Hepatocyte (in vitro differentiated cells): Measurements from ENCODE around the gene NR5A1.

Experiments
- EZH2 ChIP-seq: fragments of 200-600 bp; sonication (generic); IDR thresholded peaks from 2 replicates; pipeline ENCODE4 v1.6.1; 2016; ENCODE audit warnings: antibody characterized with exemption, mild to moderate bottlenecking, borderline replicate concordance
- EZH2phosphoT487 ChIP-seq: fragments of 200-600 bp; sonication (generic); IDR thresholded peaks from one replicate; pipeline ENCODE4 v1.6.1; 2018; ENCODE audit warnings: antibody characterized with exemption, mild to moderate bottlenecking, low read depth, moderate library complexity; ENCODE audit not compliant: unreplicated experiment, severe bottlenecking
- TF ChIP-seq, protein P1 (sequence below): fragments of 200-600 bp; sonication (generic); IDR thresholded peaks from 2 replicates; pipeline ENCODE4 v1.5.1; 2016; ENCODE audit warnings: antibody characterized with exemption, mild to moderate bottlenecking; ENCODE audit not compliant: poor library complexity

DNA sequence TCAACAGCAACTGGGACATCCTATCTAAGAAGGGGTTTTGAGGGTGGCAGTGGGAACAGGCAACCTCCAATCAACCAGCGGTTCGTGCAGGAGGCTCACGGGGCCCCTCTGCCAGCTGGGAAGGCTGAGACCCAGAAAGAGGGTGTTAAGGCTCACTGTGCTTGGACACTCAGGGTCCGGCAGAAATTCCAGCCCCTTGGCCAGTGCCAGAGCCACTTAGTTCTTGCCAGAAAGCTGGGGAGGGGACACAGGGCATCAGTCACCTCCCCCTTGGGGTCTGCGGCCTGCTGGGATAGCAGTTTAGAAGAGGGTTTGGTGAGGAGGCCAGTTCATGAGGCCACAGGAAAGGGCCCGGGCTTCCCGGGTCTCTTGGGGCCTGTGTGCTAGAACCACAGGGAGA is 36.5 kb downstream of the NR5A1 start:
- TF ChIP-seq, protein P1, sequence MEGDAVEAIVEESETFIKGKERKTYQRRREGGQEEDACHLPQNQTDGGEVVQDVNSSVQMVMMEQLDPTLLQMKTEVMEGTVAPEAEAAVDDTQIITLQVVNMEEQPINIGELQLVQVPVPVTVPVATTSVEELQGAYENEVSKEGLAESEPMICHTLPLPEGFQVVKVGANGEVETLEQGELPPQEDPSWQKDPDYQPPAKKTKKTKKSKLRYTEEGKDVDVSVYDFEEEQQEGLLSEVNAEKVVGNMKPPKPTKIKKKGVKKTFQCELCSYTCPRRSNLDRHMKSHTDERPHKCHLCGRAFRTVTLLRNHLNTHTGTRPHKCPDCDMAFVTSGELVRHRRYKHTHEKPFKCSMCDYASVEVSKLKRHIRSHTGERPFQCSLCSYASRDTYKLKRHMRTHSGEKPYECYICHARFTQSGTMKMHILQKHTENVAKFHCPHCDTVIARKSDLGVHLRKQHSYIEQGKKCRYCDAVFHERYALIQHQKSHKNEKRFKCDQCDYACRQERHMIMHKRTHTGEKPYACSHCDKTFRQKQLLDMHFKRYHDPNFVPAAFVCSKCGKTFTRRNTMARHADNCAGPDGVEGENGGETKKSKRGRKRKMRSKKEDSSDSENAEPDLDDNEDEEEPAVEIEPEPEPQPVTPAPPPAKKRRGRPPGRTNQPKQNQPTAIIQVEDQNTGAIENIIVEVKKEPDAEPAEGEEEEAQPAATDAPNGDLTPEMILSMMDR = no peak
- TF ChIP-seq EZH2 (no peak), EZH2phosphoT487 (no peak)
